T1000 (cell line): ENCODE results near the gene ANKRD40.

Experiments
- DNase-seq: peaks from one replicate; lab custom pipeline; 2025; ENCODE audit warnings: mixed read lengths; lab: John Stamatoyannopoulos, UW

The ANKRD40 gene

DNA sequence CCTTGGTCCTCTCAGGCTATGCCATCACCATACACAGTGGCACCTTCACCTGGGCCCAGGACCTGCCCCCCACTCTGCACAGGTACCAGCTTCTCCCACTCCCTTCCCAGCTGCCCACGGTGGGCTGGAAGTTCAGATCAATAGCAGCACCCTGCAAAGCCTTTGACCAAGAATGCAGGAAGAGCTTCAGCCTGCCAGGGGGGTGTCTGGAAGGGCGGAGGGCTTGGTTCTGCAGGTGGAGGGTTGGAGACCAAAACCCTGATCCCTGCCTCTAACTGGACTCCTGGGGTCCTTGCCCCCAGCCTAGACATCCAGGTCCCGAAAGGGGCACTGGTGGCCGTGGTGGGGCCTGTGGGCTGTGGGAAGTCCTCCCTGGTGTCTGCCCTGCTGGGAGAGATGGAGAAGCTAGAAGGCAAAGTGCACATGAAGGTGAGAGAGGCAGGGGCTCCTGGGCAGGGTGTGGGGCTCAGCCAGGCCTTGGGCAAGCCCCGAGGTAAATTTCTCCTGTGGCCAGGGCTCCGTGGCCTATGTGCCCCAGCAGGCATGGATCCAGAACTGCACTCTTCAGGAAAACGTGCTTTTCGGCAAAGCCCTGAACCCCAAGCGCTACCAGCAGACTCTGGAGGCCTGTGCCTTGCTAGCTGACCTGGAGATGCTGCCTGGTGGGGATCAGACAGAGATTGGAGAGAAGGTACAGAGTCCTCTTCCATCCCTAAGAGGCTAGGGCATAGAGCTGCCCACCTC lies 38.7 kb downstream of the ANKRD40 start:
- DNase-seq: no peak

DNA sequence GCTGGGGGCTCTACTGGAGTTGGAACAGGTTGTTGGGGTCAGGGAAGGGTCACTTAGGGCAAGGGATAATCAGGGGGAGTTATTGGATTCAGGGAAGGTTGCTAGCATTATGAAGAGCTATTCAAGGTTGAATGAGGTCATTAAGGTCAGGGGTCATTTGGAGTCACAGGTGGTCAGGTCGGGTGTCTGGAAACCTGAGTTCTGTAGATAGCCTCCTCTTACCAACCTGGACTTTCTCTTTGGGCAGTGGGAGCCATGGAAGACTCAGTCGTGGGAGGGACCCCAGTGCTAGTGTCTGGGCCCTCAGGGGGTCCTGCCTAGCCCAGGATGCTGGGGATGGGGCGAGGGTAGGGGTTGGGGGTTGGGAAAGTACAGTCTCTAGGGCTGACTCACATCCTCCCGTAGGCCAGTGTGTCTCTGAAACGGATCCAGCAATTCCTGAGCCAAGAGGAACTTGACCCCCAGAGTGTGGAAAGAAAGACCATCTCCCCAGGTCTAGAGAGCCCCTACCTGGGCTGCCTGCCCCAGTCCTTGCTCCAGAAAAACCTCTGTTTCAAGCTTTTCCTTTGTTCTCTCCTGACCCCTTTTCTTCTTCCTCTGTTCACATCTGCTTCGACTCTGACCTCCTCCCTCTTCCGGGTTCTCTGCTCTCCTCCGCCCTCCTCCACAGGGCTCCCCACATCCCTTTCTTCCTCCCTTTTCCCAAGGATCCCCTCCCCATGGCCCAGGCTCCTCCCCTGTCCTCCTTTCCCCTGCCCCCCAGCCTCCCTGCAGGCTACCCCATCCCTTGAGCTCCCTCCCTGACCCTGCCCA lies 39.5 kb downstream of the ANKRD40 start:
- no peak for DNase-seq

DNA sequence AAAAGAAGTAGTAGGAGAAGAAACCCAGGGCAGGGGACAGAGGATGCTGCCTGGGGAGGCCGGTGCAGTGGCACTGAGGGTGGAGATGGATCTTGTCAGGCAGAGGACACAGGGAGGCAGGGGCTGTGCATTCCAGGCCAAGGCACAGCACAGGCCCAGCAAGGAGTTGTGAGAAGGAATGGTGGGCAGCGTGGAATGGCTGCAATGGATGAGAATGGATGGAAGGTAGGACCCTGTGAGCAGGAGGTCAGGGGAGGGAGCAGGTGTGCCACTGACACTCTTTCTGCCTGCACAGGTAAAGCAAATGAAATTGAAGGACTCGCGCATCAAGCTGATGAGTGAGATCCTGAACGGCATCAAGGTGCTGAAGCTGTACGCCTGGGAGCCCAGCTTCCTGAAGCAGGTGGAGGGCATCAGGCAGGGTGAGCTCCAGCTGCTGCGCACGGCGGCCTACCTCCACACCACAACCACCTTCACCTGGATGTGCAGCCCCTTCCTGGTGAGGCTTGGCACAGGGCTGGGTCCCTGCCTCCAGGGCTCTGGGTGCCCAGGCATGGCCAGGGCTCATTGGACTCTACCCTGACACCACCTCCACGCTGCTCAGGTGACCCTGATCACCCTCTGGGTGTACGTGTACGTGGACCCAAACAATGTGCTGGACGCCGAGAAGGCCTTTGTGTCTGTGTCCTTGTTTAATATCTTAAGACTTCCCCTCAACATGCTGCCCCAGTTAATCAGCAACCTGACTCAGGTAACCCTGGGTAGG lies 40.3 kb downstream of the ANKRD40 start:
- DNase-seq: no peak

DNA sequence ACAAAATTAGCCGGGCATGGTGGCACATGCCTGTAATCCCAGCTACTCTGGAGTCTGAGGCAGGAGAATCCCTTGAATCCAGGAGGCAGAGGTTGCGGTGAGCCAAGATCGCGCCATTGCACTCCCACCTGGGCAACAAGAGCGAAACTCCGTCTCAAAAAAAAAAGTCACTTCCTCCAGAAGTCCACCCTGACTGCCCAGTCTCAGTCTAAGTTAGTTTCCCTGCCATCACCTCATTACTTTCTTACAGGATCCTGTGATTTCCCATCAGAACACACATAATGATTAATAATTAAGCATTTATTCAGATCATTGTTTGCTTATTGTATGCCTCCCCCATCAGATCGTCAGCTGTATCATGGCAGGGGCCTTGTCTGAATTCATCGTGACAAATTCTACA lies 41.4 kb downstream of the ANKRD40 start:
- no peak for DNase-seq

DNA sequence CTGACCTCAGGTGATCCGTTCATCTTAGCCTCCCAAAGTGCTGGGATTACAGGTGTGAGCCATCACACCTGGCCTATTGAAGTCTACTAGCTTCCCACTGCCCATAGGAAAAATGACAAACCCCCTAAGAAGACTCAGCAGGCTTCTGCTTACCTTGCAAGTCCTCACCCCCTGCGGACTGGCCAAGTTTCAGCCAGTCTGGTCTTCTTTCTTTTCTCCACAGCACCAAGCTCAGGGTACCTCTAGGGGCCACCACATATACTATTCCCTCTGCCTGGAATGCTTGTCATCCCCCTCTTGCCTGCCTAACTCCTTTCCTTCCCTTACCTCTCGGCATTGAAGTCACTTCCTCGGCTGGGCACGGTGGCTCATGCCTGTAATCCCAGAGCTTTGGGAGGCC lies 41.9 kb downstream of the ANKRD40 start:
- no peak for DNase-seq

DNA sequence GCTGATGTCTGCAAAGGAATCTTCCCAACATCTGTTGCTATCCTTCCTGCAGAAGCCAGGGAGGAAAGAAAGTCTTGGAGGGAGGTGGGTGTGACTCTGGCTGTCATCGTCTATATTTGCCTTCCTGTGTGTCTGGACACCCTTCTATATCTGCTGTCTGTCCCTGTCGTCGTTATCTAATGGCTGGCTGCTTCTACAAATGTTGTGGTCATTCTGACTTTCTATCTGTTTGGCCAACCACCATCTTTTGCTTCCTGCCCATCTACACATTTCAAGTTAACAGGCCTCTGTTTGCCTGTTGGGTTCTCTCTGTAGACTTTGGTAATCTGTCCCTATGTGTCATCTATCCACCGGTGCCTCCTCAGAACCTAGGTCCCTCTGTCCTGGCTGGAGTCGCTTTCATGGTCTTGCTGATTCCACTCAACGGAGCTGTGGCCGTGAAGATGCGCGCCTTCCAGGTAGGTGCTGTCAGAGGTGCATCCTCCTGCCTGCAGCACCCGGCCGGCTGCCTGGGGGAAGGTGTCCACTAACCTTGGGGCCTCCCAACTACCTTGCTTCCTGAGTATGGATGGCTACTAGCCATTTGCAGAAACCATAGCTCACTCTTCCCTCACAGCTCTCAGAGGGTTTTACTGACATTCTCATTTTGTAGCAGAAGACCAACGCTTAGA lies 42.8 kb downstream of the ANKRD40 start:
- no peak for DNase-seq

DNA sequence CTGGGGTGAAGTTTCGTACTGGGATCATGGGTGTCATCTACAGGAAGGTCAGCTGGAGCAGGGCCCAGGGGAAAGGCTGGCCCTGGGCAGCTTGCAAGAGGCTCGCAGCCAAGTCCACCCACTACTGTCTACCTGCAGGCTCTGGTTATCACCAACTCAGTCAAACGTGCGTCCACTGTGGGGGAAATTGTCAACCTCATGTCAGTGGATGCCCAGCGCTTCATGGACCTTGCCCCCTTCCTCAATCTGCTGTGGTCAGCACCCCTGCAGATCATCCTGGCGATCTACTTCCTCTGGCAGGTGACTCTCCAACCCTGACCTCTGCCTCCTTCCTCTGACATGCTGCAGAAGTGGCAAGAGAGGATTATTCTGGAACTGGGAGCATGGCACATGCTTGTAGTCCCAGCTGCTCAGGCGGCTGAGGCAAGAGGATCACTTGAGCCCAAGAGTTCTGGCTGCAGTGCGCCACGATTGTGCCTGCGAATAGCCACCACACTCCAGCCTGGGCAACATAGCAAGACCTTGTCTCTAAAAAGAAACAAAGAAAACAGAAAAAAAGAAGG lies 43.8 kb downstream of the ANKRD40 start:
- no peak for DNase-seq

DNA sequence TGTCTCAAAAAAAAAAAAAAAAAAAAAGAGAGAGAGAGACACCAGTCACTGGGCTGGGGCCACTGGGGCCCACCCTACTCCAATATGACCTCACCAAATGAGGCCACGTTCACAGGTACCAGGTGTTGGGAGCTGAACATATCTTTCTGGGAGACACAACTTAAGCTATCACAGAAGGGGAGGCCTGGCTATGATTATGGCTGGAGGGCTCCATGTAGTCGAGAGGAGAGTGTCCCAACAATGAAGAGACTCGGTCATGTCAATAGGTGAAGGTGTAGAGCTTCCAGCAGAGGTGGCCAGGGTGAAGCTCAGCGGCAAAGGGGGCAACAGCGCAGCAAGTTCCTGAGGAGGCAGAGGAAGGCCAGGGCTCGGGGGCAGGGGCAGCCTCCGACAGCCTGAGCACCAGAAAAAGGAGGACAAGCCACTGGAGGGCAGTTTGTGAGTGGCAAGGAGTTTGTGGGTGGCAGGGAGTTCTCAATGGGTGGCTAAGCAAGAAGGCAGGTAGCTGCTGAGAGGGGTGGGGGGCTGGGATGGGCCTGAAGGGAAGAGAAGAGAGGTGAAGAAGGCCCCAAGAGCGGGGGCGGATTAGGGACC lies 45.0 kb downstream of the ANKRD40 start:
- DNase-seq: no peak

DNA sequence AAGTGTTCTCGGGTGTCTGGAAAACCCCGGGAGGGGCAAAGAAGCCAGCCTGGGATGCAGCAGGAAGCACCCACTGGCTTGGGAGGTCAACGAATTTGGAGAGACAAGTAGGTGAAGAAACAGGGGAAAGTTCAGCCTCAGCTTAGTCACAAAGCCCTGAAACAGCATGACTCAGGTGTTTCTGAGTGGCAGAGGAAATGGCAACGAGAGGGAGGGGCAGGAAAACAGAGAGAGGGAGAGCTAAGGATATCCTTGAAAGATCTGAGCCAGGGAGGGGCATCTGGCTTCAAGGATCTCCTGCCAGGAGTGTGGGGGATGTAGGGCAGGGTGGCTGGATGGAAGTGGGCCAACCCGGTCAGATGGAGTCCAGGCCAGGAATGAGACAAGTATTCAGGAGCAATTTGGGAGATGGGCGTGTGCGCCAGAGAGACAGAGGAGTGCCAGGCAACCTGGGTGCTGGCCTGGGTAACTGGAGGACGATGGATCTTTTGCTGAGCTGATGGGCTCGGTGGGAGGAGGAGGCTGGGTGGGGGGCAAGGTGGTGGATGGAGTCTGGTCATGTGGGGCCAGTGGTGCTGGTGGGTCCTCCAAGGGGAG lies 45.8 kb downstream of the ANKRD40 start:
- peak; percentile 72 for DNase-seq

DNA sequence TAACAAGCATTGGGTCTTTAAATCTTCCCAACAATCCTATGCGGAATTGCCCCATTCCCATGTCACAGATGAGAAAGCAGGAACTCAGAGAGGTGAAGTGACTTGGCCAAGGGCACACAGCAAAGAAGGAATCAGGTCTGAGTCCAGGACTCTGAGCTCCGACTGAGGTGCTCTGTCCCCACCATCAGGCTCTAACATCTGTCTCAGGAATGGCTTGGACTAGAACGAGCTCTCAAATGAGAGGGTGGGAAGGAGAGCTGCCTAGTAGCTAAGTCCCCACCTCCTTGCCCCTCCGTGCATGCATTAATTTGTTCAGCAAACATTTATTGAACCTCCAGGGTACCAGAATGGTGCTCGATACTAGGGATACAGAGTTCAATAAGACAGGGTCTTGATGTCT lies 46.4 kb downstream of the ANKRD40 start:
- DNase-seq: no peak

DNA sequence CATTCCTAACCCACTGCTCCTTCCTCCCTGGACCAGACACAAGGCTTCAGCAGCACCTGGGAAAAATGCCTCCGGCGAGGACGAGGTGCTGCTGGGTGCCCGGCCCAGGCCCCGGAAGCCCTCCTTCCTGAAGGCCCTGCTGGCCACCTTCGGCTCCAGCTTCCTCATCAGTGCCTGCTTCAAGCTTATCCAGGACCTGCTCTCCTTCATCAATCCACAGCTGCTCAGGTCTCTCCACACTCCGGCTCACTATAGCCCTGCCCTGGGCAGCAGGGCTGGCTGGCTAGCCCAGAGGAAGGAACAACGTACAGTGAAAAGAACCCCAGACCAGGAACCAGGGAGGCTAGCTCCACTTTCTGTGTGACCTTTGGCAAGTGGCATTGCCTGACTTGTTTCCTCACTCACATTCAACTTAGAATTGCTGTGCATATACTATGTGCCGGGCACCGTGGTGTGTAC lies 46.8 kb downstream of the ANKRD40 start:
- no peak for DNase-seq

DNA sequence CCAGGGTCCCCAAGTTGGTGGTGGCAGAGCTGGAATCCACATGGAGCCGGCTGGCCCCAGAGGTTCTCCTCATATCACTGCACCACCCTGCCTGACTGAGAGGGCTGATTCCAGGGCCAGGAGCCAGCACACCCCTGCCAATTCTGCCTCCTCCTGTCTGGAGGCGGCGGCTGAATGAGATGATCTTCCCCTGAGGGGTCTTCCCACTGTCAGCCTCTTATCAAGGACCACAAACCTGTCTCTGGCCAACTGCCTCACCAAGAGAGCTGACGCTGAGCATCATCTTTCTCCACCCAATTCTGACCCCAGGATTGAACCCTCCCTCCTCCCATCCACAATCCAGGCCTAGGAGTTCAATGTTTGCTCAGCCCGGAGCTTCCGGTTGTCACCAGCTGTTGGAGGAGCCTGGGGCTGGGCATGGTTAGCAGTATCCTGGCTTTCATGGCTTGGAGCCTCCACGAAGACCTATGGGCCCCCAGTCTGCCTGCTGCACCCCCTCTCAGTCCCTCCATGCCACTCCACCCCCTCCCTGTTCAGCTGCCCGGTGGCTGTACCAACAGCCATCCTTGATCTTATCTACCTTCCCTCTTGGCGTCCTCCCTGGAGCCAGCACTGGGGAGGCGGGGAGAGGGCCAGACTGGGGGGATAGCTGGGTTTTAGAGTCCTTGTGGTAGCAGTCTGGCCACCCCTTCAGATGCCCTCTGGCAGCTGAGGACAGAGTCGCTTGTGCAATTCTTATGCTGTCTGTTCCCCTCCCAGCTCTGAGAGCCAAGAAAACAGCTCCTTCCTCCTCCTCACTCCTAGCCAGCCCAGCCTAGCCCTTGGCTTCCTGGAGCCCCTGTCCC lies 47.5 kb downstream of the ANKRD40 start:
- DNase-seq: no peak

DNA sequence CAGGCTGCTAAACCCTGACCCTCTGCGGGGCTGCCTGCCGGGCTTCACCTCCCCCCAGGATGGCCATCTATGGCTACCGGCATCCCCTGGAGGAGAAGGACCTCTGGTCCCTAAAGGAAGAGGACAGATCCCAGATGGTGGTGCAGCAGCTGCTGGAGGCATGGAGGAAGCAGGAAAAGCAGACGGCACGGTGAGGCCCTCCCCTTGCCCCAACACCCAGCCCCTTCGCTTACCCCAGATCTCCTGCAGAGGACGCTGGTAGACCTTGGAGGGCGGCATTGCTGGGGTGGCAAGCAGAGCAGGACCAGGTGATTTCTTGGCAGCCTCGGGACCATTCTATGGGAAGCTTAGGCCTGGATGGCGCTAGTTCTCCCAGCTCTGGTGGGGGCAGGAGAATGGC lies 48.5 kb downstream of the ANKRD40 start:
- DNase-seq: no peak

DNA sequence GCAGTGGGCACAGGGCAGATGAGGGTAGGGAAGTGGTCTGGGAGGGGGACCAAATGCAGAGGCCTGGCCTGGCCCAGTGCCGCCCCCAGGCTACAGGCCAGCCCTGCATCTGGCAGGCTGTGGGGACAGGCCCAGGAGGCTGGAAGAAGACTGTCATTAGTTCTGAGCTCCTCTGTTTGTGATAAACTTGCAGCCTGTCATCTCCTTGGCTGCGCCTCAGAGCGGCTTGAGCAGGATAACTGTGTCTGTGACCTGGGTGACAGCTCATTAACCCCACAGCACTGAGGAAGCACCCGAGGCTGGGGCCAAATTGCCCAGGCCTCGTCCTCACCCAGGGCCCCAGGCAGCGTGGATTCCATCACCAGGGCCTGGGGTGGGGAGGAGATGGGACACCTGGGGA lies 49.1 kb downstream of the ANKRD40 start:
- no peak for DNase-seq

DNA sequence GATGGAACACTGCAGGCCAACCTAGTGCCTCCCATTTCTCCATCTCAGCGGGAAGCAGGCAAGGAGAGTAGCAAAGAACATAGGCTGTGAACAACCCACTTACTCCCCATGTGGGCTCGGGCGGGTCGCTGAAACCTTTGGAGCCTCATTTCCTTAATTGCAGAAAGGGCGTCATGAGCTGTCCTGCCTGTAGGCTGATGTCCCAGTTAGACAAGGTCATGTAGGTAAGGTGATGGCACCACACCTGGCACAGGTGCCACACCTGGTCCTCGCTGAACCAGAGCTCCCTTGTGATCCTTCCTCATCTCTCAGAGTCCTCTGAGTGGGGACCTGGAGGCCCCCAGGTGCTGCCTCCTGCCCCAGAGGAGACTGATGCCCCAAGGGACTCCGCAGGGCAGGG lies 50.1 kb downstream of the ANKRD40 start:
- DNase-seq: no peak

DNA sequence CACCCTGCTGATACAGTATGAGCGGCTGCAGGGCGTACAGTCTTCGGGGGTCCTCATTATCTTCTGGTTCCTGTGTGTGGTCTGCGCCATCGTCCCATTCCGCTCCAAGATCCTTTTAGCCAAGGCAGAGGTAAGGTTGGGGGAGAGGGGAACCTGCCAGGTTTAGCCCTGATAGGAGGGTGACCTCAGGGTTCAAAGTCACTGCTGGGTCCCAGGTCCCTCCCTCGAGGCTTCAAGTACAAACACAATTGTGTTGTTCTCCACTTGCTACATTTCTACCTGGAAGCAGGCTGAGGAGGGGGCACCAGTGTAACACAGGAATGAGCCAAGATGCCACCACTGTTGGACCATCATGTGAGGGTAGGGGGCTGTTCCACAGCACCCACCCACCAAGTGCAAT lies 50.7 kb downstream of the ANKRD40 start:
- DNase-seq: no peak

DNA sequence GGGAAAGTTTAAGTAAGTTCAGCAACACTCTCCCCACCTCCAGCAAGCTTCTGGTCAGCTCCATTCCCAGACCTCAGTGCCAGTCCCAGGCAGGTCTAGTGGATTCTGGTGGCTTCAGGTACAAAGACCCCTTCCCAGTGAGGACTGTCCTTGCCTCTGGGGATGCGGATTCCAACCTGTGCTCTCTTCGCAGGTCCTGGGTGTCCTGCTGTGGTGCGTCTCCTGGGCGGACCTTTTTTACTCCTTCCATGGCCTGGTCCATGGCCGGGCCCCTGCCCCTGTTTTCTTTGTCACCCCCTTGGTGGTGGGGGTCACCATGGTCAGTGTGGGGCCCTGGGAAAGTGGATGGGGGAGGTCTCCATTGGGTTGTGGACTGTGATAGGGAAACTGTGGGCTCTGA lies 51.2 kb downstream of the ANKRD40 start:
- DNase-seq: no peak

DNA sequence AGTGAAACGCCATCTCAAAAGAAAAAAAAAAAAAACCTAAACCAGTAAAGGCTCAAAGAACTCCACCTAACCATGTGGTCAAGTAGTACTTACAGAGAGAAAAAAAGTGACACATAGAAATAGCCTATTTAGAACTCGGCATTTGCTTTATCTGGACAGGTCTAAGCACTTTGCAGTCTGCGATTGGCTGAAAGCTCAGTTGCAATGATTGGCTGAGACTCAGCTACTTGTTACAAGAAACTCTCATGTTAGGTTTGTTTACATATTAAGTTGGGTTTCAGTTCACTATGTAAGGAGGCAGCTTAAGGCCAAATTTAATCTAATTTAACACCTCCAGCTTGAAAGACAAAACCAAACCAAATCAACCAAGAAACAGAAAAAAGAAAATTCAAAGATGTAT lies 54.0 kb downstream of the ANKRD40 start:
- no peak for DNase-seq

DNA sequence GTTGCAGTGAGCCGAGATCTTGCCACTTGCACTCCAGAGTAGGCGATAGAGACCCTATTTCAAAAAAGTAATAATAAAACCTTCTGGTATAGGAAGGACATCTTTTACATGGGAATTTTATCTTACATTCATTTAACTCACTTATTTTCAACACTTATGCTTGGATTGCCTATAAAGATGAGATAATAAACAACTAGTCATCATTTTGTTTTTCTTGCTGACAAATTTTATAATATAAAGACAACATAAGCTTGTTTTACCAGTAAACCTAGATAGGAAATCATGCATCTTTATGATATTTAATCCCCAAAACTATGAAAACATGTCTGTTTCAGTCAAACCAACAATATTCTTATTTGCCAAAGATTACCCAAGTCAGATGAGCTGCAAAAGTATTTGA lies 56.1 kb downstream of the ANKRD40 start:
- no peak for DNase-seq
